GM19324 (cell line): ENCODE data around the gene ANO2.

ENCODE experiments used
- ATAC-seq: cut with Tn5 transposase; IDR thresholded peaks from one replicate; pipeline ENCODE4 v1.9.1; 2021; ENCODE audit warnings: mild to moderate bottlenecking, moderate library complexity; ENCODE audit not compliant: unreplicated experiment, low FRiP score

Gene ANO2

DNA sequence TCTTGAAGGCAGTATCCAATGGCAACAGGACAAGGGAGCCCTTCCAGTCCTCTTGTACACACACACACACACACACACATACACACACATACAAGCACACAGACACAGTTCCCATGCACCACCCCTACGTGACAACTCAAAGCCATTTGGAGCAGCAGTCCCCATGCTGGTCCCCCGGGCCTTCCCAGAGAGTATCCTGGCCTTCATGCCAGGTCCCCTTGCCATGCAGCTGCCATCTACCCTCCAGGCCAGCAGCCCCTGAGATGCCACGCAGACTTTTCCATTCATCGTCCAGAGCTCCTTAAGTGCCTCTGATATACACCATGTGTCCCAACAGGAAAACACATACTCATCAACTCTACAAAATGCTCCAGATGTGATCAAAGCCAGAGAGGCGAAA, 159.5 kb downstream of the ANO2 start:
- ATAC-seq: no peak

DNA sequence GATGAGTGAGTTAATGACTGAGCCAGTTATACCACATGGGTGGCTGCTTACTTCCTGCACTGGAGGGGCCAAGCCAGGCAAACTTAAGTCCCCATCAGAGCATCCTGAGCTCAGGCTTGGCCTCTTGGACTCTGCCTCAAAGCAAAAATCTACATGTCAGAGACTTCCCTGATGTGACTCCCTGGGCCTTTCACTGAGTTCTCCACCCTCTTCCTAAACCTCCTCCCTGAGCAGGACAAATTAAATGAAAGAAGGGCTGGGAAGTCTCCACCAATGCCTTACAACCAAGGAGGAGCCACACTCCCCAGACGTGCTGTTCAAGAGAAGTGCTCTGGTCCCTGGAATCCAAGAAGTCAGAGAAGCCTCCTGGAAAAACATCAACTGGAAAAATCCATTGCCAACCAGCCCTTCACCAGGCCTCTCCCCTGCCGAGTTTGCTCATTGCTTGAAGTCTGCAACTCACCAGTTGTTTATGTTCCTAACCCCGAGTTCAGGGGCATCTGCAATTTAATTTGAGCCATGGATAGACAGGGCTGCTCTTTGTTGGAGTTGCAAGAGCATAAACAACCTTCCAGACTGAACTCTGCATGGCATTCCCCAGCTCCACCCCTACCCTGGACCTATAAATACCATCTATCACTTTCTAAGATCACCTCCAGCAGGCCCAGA, 160.5 kb downstream of the ANO2 start:
- no peak for ATAC-seq

DNA sequence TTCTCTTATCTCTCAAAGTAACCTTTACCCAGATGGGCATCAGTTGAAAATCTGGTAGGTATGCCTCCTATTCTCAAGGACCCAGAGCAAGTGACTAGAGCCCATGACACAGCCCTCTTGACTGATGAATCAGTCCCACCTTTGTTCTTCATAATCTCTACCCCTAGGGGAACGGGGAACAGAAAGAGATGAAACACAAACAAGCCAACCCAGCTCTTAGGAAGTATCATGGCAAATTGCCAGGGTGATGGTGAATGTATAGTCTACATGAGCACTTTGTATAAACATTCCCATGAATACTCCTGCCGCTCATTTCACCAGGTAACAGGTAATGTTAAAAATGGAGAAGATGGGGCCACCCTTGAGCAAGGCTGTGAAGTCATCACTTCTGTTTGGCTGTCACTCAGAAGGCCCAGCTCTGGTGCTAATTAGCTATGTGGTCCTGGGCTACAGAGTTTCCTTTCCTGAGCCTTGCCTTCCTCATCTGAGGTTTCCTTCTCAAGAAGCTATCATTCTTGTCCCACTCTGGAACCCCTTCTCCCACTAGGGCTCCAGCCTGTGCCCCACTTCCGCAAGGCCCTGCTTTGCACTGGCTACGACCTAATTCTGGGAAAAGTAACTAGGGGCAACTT, 161.7 kb downstream of the ANO2 start:
- ATAC-seq: no peak

DNA sequence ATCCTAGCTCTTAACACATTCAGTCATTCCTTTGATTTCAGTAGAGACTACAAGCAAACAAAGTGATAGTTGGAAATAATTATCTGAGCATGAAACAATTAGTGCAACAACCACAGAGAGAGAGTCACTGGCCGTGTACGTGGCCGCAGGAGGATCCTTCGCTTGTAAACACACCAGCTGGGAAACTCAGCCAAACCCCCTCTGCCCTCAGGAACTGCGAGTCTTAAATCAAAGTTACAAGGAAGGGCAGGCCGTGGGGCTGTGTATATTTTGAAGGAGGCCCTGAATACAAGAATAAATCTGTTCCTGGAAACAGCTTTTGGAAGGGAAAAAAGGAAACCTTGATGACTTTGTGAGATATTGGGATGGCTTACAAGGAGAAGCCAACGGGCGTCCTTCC, 164.5 kb downstream of the ANO2 start:
- no peak for ATAC-seq

DNA sequence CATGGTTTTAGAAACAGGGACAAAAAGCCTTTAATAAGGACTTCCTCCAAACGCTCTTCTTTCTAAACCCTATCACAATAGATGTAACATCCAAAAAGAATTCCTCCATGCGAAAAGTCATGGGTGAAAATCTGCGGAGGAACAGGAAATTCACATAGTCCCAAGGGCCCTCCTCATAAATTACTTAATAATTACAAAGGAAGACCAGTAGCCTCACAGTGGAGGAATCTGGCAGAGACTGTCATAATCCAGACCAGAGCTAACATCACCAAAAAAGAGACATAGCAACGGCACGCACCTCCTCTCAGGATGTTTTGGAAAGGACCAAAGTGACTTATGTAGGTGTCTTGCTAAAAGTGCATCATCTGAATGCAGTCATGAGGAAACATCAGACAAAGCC, 165.7 kb downstream of the ANO2 start:
- ATAC-seq: no peak

DNA sequence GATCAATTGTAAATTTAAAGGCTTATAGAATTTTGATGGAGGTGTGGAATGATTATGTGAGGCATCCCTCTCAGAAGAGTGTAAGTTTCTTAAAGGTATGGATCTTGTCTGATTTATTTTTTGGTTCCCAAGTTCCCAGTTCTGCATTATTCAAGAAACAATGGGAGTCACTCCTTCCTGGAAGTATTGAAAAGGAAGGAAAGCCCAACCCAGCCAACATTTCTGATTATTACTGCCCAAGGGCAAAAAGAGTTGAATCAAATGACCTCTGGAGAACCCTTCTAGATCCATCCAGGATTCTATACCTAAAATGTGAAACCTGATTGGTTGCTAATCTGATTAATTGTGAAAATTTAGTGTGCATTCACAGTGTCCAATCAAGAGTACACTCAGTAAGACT, 166.2 kb downstream of the ANO2 start:
- ATAC-seq: no peak

DNA sequence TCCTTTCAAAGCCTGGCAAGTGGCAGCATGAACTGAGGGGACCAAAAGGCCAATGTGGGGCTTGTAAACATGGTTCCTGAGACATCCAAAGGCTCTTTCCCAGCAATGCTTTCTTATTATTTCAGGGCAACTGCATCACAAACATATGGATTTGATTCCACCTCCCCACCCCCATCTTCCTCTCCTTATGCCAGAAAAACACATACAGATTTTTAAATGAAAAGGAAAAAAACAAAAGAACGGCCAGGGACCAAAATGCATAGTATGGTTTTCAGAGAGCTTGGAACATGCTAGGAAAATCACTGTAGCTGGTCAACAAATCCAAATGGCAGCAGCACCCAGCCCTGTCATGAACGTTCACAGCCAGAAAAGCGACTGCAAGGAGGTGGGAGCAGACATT, 167.6 kb downstream of the ANO2 start:
- ATAC-seq: no peak

DNA sequence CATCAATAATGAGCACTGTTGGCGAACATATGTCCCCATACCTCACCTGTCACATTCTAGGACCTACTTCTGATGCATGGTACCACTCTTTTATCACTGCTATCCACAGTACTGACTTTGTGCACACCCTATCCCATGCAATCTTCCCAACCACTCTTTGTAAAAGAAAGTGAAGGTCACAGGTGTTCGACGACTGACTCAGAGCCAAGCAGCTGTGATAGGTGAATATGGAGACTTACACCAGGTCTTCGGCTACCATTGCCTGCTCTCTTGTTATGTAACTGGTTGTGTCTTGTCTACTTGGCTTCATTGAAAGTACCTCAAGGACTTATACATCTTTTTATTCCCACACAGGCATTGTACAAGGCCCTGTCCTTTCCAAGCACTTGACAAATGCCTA, 169.0 kb downstream of the ANO2 start:
- ATAC-seq: no peak

DNA sequence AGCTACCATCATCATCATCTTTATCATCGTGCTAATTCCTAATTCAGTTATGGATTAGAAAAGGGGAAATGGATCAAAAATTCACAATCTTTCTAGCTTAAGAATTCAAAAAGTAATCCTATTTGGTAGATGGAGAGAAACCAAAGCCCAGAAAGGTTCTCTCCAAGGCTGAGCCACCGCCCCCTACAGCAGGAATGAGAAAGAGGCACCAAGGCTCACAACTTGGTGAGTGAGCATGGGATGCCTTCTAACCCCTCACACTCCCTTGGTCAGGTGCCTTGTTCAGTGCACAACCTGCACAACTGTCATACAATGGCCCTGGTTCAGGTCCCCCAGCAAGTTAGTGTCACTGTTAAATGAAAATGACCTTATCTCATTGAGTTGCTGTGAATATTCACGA, 171.5 kb downstream of the ANO2 start:
- ATAC-seq: no peak

DNA sequence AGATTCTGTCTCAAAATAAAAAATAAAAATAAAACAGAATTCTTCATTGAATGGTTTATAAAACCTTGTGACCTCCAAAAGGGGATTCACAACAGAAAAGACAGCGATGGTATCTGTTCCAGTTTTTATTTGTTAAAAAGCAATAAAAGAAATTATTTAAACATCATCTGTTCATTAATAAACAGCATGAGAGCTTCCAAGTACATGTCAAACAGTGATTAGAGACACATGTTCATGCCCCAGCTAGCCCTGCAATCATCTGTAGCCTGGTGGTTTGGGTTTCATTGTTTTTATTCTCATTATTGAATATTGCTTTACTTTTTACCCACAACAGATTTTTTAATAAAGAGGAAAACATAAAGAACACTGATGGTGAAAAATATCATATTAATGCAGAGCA, 173.3 kb downstream of the ANO2 start:
- ATAC-seq: no peak

DNA sequence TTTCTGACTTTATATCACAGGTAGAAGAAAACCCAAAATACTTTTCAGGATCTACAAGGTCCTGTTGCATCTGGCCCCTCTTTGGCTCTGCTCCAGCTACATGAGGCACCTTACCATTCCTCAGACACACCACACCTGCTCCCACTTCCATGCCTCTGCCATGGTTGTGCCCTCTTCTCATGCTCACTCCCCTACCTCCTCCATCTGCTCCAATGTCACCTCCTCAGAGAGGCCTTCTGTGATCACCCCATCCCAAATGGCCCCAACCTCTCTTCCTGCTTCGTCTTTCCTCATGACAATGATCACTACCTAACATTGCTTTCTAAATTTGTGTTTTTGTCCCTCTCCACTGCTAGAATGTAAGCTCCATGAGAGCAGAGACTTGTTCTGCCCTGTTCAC, 174.3 kb downstream of the ANO2 start:
- no peak for ATAC-seq

DNA sequence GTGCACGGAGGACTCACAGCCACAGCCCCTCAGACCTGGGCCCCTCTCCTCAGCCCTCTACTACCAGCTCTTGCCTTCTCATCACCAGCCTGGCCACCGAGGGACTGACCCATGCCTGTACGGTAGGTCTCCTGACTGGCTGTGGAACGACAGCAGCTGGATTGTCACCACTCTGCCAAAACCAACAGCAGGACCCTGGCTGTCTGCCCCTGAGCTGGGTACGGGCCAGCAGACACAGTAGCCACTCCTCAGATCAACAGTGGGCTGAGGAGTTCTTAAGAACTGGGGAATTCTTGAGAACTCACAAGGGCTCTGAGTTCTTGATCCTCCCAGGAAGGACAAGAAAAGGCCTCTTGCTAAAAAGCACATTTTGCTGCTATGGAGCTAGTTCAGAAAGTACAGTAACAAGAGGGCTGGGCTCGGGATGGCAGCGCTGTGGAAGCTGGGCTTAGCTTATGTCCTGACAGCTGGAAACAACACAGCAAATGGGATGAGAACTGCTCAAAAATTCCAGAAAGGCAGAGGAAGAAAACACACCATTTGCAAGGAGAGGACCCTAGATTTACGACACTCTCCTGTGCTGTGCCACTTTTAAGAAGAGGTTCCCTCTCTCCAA, 176.4 kb downstream of the ANO2 start:
- ATAC-seq: no peak

DNA sequence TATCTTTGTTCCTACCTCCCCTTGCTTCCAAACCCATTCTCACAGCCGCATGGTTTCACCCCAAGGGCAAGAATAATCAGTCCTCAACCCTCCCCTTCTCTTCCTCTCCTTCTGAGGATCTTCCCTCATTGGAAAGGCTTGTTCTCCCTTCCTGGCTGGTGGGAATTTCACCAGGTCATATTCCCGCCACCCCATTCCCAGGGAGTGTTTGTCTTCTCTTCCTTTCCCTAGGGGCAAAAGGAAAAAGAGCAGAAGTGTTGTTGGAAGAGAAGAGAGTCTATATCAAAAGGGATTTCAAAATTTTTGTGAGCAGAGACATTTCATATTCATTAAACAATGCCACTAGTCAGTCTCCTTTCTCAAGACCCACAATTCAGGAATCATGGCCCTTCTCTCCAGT, 176.9 kb downstream of the ANO2 start:
- no peak for ATAC-seq

DNA sequence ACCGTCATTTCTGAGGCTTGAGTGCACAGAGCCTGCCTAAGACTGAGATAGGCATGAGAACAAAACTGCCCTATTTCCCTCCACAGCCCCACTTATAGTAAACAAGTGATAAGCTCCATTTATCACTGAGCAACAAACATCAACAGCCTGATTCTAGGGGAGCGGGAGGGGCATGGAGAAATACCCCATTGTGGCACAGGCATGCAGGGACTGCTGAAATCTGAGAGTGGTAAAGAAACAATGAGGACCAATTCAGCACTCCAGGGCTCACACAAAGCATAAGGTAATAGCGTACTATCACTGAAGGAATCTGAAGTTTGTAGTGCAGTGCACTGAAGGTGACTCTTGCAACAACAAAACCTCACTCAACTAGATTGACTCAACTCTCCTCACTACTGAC, 186.7 kb downstream of the ANO2 start:
- ATAC-seq: no peak

DNA sequence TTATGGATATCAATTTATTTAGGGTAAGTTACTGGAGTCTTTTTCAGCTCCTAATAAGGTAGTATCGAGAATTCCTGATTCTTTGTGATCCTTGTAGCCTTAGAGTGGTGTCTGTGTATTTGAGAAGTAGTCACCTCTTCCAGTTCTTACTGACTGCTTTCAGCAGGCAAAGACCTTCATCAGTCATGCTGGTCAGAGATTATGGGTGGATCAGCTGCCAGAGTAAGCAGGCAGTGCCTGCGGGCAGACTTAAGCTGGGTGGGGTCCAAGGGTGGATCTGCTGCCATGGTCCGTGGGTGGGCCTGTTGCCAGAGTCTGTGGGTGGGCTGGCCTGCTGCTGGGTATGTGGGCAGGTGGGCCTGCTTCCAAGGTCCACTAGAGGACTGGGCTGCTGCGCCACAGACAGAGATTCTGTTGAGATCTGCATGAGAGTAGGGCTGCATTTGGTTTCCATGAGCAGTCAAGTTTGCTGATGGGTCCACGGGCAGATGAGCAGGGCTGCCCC, 188.7 kb downstream of the ANO2 start:
- ATAC-seq: no peak

DNA sequence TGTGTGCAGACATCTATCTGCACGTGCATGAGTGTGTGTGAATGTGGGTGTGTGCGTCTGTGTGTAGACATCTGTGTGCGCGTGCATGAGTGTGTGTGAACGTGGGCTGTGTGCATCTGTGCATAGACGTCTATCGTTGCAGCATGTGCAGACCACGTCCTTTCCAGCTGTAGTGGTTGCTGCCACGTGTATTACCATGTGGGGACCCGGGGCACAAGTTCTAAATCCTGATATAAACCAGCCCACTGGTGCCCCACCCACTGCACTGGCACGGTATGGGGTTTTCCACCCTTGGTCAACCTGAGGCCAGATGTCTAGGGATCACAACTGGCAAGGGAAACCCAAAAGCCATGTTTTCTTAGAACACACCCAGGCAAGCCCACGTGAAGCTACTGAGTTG, 197.0 kb downstream of the ANO2 start:
- no peak for ATAC-seq

DNA sequence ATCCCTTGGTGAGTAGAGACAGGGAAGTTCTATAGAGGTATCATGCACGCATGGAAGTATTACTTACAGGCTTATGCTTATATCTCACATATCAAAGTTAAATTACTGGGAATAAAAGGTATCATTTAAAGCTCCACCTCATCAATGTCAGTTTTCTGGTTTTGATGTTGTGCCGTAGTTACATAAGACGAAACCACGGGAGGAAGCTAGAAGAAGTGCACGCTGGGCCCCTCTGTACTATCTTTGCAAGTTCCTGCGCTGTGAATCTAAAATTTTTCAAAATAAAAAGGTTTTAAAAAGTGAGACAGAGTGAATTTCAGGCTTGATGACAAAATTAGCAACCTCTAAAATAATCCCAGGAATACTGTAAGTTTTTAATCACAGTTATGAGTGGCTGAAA, 198.1 kb downstream of the ANO2 start:
- no peak for ATAC-seq

DNA sequence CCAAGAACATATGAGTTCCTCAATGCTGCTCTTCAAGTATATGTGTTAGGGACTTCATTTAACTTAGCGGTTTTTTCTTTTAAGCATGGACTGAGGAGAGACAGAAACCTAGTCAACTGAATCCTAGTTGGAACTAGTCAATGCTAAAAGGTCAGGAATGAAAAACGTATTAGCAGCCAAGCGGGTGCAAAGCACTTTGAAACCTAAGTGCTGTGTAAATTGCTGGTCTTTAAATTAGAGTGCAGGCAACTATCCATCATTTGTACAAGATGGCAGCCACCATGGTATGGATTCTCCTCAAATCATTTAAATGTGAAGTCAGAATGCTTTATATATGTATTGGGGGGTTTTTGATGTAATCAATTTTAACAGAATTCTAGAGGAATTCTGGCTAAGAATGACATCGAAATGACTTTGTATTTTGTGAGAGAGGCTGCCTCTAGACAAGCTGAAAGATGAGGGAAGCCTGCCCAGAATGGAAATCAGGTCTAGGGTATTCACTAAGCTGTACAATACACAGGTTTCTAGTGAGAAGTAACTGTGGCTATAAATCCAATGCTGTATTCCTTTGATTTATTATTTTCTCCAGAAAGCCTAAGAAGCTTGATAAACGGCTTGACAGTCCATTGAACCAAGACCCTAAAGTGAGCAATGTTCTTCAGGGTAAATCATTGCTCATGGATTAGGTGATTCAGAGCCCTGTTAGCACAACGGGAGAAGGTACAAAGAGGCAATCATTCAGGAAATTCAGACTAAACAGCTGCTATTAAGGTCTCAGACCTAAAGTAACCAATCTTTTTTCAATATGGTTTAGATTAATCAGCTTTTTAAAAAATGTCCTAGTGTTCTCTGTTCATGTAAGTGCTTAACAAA, 198.8 kb downstream of the ANO2 start:
- no peak for ATAC-seq

DNA sequence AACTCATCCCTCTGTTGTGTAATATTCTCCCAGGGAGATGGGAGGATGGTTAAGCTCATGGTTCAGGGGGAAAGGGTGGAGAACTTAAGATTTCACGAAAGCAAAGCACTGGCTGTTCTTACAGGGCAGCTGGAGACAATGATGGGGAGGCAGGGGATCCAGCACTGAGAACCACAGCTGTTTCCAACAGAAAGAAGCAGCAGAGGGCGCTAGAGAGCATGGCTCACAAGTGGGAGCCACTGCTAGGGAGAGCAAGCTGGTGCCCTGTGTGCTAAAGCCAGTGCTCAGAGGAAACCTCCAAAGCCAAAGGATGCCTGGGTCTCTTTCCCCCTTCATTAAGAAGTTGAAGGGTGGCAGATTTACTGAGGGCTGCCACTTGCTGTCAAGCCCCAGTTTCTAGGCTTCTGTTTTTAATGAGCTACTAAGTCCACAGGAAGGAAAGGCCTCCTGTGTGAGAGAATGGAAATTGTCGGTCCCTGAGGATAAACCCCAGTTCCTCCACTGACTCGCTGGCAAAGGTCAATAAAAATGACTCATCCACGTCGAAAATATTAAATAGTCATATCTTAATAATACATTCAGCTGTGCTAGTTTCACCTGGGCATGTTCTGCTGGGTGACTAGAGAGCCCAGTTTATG, 199.7 kb downstream of the ANO2 start:
- no peak for ATAC-seq

DNA sequence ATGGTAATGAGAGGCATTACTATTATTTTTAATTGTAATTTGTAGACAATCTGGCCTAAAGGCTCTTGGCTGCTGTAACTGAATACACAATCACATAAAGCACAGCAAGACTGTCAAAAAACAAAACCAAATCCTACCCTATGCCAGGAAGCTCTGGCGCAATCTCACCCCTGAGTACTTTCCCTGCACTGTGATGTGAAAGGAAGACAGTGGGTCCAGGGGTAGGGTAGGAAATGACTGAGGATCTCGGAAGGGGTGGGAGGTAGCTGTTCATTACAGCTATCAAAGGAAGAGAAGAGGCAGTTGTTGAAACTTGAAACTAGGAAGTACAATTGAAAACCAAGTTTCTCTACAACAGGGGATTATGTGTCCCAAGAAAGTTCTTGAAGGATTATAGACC, 202.8 kb downstream of the ANO2 start:
- ATAC-seq: no peak

DNA sequence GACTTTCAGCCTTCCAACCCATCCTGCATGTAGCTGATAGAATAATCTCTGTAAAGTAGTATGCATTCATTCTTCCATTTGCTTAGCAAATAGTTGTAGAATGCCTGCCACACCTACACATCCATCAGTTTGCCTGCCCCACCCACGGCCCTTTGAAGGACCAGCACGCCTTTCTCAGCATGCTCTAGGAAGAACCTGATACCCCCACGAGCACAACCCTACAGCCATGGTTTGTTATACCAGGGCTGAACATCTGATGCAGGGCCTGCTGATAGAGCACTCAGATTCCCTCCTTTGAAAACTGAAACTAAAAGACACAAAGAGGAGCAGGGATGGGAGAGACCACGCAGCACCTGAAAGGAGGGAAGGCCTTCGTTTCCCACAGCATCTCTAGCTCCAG, 205.1 kb downstream of the ANO2 start:
- ATAC-seq: no peak
